NCI-H2029 treated with DMSO at 0.1 percent for 48 hours (cell line): ENCODE results near the gene WDR31.
A peak's percentile ranks its signal among the peaks of the same experiment; 100 is the strongest.
"Not testable (repeated sequence)": the region's sequence is repeated elsewhere in the genome, so short reads cannot be mapped to it uniquely, and the experiment has no call there.

Experiments
- DNase-seq: peaks from one replicate; lab custom pipeline; 2025; lab: John Stamatoyannopoulos, UW

The WDR31 gene

DNA sequence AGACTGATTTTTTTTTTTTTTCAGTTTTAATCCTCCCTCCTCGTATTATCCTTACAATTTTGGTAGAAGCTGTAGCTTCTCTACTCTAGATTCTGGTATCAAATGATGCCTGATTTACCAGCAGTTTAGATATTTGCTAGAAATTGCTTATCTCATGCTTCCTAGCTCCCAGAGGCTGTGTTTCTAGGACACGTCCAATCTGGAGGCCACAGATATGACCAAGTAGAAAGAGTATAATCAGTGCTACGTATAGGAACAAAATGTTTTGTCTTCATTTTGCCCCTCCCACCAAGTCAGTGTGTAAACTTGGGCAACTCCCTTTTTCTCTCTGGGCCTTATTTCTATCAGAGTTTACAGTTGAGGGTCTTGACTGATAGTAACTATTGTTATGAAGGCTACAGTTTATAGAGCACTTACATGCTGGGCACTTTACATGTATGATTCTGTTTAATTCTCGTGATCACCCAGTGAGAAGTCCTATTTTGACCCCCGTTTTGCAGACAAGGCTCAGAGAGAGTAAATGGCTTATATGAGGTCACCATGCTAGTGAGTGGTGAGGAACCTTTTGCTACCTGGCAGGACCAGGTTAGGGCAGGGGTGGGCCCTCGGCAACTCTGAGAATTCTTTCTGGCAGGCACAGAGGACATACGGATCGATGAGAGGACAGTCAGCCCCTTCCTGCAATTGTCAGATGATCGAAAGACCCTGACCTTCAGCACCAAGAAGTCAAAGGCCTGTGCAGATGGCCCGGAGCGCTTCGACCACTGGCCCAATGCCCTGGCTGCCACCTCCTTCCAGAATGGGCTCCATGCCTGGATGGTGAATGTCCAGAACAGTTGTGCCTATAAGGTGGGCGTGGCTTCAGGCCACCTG lies 29.1 kb upstream of the WDR31 start:
- DNase-seq = no peak

DNA sequence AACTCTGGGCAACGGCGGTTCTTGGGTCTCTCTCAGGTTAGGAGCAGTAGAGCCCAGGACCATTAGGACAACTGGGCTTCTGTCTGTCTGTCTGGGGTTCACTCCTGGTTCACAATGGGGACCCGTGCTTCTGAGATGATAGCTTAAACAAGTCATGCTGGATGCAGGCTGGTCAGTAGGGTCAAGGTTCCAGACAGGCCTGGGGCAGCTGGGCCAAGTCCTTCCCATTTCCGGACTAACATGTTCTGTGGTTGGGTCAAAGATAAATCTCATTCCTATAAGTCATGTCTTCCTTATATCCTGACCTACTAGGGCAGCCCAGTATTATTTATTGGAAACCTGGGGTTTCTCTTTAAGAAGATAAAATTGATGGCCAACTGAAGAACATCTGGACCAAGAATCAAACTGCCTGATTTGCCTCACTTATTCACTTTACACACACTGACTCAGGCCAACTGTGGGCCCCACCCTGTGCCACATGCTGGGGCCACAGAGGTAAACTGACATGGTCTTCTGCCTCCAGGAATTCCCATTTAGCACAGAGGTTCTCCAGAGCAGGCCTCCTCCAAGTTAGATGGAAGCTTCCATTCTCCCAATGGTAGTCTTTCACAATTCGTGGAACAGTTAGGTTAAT lies 28.4 kb upstream of the WDR31 start:
- DNase-seq = no peak

DNA sequence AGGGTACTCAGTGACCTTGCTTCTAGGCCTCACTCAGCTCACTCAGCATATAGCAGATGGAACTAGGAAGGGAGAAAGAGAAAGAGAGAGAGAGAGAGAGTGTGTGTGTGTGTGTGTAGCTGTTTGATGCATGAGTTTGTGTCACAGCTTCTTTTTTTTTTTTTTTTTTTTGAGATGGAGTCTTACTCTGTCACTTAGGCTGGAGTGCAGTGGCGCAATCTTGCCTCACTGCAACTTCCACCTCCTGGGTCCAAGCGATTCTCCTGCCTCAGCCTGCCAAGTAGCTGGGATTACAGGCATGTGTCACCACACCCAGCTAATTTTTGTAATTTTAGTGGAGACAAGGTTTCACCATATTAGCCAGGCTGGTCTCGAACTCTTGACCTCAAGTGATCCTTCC lies 25.6 kb upstream of the WDR31 start:
- DNase-seq = not testable (repeated sequence)

DNA sequence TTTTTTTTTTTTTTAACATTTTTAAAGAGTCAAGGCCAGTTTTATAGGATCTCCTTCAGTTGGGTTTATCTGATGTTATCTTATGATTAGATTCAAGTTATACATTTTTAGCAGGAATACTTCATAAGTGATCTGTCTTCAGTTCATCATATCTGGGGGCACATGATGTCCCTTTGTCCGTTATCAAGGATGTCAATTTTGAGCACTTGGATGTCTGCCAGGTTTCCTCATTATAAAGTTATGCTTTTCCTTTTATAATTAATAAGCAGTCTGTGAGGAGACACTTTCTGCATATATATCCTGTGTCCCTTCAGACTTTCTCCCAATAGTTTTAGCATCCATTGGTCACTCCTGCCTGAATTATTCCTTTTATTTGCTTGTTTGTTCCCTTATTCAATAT lies 24.9 kb upstream of the WDR31 start:
- DNase-seq = no peak

DNA sequence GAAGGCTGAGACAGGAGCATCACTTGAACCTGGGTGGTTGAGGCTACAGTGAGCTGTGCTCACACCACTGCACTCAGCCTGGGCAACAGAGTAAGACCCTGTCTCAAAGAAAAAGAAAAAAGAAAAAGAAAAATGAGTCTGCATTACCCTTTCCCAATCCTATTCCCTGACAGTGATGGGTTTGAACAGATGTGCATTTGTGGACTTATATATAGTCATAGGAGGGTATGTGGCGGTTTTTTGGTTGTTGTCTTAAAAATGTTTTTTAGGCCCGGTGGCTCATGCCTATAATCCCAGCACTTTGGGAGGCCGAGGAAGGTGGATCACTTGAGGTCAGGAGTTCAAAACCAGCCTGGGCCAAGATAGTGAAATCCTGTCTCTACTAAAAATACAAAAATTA lies 23.3 kb upstream of the WDR31 start:
- no peak for DNase-seq

DNA sequence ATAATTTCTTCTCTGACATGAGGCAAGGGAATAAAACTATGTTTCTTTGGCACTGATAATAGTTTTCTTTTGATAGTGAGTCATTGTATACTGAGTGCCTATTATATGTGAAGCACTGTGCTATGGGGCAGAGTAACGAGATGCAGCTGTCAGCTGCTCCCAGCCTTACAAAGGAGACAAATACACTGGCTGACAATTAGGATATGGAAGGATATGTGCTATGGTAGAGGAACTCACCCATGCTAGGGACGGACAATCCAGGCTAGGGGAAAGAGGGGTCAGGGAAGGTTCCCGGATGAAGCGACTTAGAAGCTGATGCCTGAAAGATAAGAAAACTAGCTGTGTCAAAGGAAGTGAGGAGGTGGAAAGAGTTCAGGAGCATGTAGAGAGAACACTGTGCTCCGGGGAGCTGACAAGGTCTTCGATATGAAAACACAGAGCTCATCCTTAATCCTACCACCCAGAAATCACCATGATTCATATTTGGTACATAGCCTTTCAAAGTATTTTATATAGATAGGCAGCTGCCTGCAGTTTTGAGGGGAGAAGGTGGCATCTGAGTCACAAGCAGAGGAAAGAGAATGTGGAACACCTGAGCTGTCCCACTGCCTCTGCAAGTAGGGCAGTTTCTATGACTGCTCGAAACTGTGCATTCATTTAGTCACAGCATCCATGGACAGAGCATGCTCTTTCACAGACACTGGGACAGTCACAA lies 21.4 kb upstream of the WDR31 start:
- DNase-seq = peak; percentile 13

DNA sequence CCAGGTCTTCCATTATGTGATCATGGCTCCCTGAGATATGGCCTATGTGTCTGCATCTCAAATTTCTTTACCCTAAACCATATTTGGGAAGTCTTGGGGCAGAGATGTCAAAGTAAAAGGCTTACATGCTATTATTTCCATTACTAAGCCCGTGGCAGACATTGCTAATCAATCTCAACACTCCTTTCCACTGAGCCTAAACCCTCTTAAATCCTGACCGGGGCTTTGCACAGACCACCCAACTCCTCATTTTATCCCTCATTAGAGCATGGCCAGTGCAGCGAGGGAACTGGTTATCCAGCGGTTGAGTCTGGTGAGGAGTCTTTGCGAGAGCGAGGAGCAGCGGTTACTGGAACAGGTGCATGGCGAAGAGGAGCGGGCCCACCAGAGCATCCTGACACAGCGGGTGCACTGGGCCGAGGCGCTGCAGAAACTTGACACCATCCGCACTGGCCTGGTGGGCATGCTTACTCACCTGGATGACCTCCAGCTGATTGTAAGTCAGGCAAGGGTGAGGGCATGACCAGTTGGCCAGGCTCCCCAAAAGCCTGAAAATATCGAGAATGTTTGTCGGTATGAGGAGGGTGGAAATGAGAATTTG lies 20.3 kb upstream of the WDR31 start:
- DNase-seq = no peak

DNA sequence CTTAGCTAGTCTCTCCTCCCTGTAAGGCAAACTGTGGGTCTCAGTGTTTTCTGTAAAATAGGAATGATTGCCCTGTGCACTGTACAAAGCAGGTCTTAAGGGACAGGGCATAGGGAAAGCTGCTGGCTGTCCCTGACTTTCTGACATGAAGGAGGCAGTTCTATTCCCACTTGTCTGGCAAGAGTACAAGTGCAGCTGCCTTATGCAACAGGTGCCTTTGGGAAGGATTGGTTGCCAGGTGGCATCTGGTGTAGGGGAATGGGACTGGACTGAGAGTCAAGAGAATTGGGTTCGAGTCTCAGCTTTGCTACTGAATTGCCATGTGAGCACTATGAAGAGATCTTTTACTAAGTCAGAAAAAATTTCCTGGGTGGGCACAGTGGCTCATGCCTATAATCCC lies 19.3 kb upstream of the WDR31 start:
- DNase-seq = no peak

DNA sequence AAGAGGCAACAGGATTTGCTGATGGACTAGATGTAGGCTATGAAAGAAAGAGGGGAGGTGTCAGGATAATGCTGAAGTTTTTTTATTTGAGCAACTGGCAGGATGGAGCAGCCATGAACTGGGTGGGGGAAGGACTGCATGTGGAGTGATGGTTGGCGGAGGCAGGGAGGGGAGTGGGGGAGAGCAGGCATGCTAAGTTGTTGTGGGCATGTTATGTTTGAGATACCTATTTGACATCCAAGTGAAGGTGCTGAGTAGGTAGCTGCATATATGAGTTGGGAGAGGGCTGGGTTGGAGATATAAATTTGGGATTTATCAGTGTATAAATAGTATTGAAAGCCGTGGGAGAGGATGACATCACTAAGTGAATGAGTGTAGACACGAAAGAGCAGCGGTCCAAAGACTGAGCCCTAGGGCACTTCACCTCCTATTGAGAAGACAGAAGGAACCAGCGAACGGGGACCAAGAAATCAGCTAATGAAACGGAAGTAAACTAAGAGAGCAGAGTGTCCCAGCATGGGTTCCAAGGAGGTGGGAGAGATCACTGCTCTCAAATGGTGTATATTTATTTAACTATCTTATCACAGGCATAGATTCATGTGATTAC lies 16.7 kb upstream of the WDR31 start:
- DNase-seq = no peak

DNA sequence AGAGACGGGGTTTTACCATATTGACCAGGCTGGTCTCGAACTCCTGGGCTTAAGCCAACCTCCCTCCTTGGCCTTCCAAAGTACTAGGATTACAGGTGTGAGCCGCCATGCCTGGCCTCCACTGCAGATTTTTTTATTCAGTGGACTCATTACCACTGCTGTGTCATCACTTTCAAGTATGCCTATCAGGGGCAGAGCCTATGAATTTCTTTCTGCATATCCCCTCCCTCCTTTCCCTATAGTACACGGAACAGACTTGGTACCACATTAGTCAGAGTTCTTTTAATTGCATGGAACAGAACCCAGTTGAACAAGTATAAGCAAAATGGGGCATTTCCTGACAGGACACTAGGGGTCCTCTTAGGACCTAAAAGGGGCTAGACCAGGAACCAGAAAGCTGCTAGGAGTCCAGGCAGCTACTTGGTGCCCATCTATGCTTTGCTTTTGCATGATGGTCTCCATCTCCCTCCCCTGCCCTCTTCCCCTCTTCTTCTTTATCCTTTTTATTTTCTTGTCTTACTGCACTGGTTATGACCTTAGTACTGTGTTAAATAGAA lies 15.0 kb upstream of the WDR31 start:
- DNase-seq = no peak

DNA sequence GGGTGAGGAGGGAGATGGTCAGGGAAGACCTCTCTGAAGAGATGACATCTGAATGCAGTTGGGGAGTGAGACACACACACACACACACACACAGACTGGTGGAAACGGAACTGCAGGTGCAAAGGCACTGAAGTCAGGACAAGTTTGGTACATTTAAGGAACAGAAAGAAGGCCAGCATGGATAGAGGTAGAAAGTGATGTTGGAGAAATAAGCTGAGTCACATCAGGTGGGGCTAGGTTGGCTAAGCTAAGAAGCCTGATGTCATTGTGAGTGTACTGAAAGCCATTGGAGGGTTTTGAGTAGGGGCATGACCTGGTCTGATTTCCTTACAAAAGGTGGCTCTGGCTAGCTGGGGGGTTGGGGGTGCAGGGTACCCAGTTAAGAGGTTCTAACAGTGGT lies 12.3 kb upstream of the WDR31 start:
- no peak for DNase-seq

DNA sequence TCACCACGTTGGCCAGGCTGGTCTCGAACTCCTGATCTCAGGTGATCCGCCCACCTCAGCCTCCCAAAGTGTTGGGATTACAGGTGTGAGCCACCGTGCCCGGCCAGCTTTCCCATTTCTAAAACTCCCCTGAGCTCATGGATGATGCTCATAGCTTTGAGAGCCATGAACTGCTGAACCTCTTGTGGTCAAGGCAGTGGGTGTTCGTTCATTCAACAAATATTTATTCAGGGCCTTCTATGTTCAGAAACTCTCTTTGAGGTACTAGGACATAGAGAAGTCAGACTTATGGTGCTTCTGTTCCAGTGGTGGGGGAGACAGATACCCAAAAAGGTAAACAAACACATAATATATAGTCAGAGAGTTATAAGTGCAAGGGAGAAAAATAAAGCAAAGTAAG lies 11.9 kb upstream of the WDR31 start:
- no peak for DNase-seq

DNA sequence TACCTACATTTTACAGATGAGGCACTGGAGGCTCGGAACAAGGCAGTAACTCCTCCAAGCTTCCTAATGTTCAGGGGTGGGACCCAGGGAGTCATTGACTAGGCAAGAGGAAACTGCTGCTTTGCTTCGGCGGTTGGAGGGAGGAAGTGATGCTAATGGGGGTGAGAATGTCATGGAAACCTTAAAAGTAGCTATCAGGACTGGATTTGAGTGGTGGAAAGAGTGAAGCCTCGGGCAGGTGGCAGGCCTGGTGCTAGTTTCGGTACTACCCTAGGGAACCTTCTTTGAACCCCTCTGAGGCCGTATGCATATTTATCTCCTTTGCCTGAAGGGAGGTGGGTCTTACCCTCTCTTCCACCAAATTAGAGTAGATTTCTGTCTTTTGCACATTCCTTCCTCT lies 10.9 kb upstream of the WDR31 start:
- no peak for DNase-seq

DNA sequence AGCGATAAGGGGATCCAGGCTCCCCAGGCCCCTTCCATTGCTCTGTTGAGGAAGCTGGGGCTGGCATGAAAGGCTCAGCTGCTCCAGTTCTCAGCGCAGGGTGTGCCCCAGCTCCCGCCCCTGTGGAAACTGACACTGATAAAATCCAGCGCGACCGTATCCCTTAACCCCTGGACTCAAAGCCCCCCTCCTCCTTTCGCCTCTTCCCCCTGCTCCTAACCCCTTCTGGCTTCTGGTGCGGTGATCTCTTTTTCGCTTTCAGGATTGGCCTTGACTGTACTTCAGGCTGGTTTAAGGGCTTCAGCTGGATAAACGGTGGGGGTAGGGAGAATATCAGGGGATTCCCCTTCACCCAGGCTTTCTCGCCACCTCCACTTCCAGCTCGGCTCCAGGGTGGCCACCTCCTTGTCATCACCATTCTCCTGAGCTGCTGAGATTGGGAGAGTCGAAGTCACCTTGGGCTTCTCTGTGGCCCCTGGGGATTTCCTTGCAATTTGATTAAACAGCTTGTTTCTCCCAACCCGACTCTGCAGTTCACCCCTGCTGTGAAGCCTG lies 10.1 kb upstream of the WDR31 start:
- DNase-seq = no peak

DNA sequence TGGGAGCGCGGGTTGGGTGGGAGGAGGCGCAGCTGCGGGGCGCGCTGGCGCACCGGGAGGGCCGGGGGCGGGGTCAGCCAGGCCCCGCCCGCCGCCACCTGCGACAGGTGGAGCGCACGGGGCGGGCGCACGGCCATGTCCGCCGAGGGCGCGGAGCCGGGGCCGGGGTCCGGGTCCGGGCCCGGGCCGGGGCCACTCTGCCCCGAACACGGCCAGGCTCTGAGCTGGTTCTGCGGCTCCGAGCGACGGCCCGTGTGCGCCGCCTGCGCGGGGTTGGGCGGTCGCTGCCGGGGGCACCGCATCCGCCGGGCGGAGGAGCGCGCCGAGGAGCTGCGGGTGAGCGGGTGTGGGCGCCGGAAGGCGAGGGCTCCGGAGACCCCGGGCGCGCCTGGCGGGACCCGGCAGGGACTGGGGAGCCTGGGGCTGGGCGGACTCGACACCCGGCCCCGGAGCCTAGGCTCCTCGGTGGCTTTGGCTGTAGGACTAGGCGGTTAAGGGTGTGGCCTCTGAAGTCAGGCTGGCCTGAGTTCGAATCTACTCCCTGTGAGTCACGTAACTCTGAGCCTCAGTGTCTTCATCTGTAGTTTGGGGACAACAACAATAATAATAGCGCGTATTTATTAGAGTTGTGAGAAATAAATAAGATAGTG lies 9.5 kb upstream of the WDR31 start, which contains the start of gene BSPRY:
TSS of gene BSPRY (plus strand) at position 97 of the 650 bp plus-strand sequence. CDS start at position 136, 39 bp downstream.
- no peak for DNase-seq

DNA sequence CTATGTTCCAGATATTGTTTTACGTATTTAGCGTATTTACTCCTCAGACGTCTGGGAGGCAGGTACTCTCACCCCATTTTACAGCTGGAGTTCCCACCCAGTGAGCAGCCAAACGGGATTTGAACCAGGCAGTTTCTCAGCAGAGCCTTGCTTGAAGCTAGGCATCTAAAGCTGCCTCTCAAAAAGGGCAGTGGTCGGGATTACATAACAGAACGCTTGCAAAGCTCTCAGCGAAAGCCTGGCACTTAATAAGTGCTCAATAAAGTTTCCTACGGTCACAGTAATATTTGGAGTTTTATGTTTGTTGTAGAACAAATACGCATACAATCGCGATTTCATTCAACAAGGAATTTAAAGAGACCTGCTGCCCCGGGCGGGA lies 9.0 kb upstream of the WDR31 start:
- DNase-seq = peak; percentile 30

DNA sequence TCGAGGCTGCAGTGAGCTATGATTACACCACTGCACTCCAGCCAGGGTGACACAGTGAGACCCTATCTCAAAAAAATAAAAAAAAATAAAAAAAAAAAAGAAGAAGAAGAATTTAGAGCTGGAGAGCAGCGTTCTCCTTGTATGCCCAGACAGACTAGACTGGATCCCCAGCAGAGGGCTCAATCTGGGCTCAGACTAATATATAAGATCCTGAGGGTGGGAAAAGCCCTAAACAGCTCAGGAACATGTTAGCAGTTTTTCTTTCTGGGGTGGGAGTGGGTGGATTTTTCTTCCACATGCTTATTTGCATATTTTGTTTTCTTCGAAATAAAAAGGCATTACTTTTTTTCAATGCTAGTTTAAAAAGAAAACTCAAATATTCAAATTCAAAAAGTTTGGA lies 8.4 kb upstream of the WDR31 start:
- DNase-seq = no peak

DNA sequence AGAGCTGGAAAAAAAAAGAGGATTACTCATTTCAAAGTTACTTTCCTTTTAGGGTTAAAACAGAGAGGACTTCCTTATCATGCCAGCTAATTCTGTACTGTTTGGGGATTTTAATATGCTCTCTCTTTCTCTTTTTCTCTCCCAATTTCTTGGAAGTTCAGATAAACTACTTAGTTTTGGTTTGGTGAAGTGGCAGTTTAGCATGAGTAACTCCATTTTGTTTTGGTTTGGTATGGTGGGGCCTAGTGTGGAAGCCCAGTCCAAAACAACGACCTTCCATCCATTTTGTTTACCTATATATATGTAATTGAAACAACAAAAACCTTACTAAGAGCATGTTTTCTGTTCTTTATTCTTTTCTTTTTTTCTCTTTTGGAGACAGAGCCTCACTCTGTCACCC lies 5.6 kb upstream of the WDR31 start:
- no peak for DNase-seq

DNA sequence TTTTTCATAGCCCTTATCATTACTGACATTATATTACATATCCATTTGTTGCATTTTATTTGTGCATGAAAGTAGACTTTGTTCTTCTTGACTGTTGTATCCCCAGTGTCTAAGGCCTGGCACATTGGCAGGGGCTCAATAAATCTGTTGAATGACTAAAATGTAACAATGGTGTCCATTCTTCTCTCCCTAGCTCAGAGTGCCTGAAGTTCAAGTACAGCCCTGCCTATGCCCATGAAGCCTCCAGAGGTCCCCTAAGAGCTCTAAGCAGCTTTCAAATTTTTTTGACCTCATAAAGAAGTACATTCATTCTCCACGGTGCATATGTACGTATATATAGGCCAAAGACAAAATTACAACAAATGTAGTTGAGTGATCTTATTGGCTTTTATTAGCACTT lies 5.1 kb upstream of the WDR31 start:
- no peak for DNase-seq

DNA sequence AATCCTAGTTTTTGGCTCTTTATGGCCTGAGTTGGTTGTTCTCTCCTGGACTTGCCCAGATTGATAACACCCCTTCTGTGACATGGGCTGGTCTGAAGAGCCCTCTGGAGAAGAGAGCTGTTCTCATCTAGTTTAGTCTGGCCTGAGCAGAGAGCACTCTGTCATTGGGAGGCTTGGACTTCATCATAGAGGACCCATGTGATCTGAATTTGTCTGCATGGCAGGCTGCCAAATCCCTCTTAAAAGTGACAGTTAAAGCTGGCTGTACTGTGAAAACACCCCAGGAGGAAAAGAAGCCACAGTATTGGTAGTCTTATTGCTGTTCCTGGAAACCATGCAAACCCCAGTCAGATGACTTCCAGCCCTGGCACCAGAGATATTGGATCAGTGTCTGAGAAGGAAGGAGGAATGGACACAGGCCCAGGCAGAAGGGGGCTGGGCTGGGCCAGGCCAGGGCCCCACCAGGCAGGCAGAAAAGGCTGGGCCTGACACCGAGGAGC lies 3.7 kb upstream of the WDR31 start:
- peak; percentile 96 for DNase-seq
